Measurements from ENCODE around the gene ADAMTS5. TPM values are rescaled to one million over a fixed set of nuclear protein-coding genes. Genes with fewer than 3 reads are reported as not detected.

The ADAMTS5 gene
- total and polyA plus RNA-seq, 2 of the 8 experiments (the other 6 are each of a cell fraction or from before 2014, with no cell fraction given): 0.20 to 1.1 TPM

GRCh38 chr21:26916799-26917198 lies 50.1 kb downstream of the ADAMTS5 start:
- FAIRE-seq: no peak
- no peak overlapping the region for H3K4ac ChIP-seq (replicated peaks; ENCODE audit: insufficient read length, low read depth, low read length)
- H3K4me1 ChIP-seq (replicated peaks in 1 of 4; ENCODE audit: control insufficient read depth in 3 of 4, insufficient read depth in 4 of 4, low read length in 3 of 4): peaks cover 0 to 6% (median 0%) of the 10 kb centered on the region in 4 experiments; a peak in 1 of 7 replicates
- H2AFZ ChIP-seq (ENCODE audit: low read length): no peak overlapping the region
- H4K8ac ChIP-seq (ENCODE audit: extremely low read depth, insufficient read depth, low read length): no peak overlapping the region
- no peaks in the 10 kb centered on the region for H3K79me2 ChIP-seq (ENCODE audit: control insufficient read depth in 1 of 2, insufficient read depth in 2 of 2, low read length in 2 of 2)
- no peak overlapping the region for H3K4me3 ChIP-seq (ENCODE audit: extremely low read depth in 1 of 4, insufficient read depth in 2 of 4, low read depth in 3 of 4, low read length in 4 of 4)
- H4K20me1 ChIP-seq (replicated peaks in 1 of 2; ENCODE audit: control insufficient read depth in 1 of 2, insufficient read depth in 2 of 2, low read length in 2 of 2): no peaks in the 10 kb centered on the region
- no peak overlapping the region for H2BK5ac ChIP-seq (ENCODE audit: low read depth, low read length)
- no peak overlapping the region for H4K5ac ChIP-seq (ENCODE audit: insufficient read length, low read depth, low read length)
- H3K36me3 ChIP-seq (ENCODE audit: control insufficient read depth in 2 of 4, insufficient read depth in 4 of 4, low read length in 3 of 4): no peaks in the 10 kb centered on the region
- no peak overlapping the region for H4K91ac ChIP-seq (replicated peaks; ENCODE audit: insufficient read length, low read length)
- H3K79me1 ChIP-seq (ENCODE audit: low read depth, low read length): no peaks in the 10 kb centered on the region
- H3K14ac ChIP-seq (ENCODE audit: insufficient read length): no peak overlapping the region
- CTCF ChIA-PET (ENCODE audit: partially characterized antibody): interaction anchor here (0.7 to 2.5 kb wide), 7 partner anchors 9 to 52 kb away, joined by 3 to 9 read pairs (median 3); no protein-coding TSS in a partner anchor
- no peaks in the 10 kb centered on the region for H3K9me3 ChIP-seq (ENCODE audit: insufficient read depth in 2 of 2, low read depth in 1 of 2, low read length in 1 of 2)
- POLR2A ChIA-PET (ENCODE audit: partially characterized antibody): interaction anchor here (0.8 kb wide), 1 partner anchor 71 kb away, joined by 4 read pairs; no protein-coding TSS in a partner anchor
- no peak for DNase-seq (ENCODE audit: low read depth in 1 of 2, low spot score in 2 of 2)
- H3K4me2 ChIP-seq (ENCODE audit: insufficient read depth in 1 of 2, low read depth in 2 of 2, low read length in 2 of 2): peak overlapping the region in 1 of 2 experiments; percentile 33; a peak in 1 of 4 replicates
- no peaks in the 10 kb centered on the region for H3K27me3 ChIP-seq (replicated peaks in 1 of 4; ENCODE audit: control insufficient read depth in 3 of 4, extremely low read depth in 1 of 4, insufficient read depth in 3 of 4, low read length in 3 of 4)
- no peak overlapping the region for H2BK20ac ChIP-seq (ENCODE audit: low read length)
- no peak overlapping the region for H3K18ac ChIP-seq (ENCODE audit: extremely low read depth, low read length)
- H3K9ac ChIP-seq (replicated peaks in 1 of 4; ENCODE audit: extremely low read depth in 1 of 4, low read depth in 3 of 4, low read length in 3 of 4): no peak overlapping the region
- WGBS, 2 experiments (ENCODE audit: extremely low coverage in 1 of 2, insufficient coverage in 1 of 2, insufficient read length in 1 of 2, insufficient replicate concordance in 2 of 2, low coverage in 1 of 2, low lambda C conversion rate in 2 of 2, missing lambda C conversion rate in 1 of 2): 70% methylated on average over 2 of the region's 2 CpGs; no CpG with 5 or more reads in 1 of the 2 experiments
- H3K23ac ChIP-seq (ENCODE audit: insufficient read length): no peak overlapping the region
- H2BK120ac ChIP-seq (replicated peaks; ENCODE audit: low read depth, low read length): no peak overlapping the region
- no peak overlapping the region for H3K27ac ChIP-seq (ENCODE audit: low read depth, low read length)
- H2AK5ac ChIP-seq (ENCODE audit: low read depth, low read length): no peak overlapping the region
- no peak overlapping the region for H3K56ac ChIP-seq (replicated peaks; ENCODE audit: insufficient read length, low read depth, low read length)
- H2BK12ac ChIP-seq (ENCODE audit: low read depth, low read length): no peak overlapping the region
- no peak overlapping the region for H2BK15ac ChIP-seq (ENCODE audit: low read length)
- TF ChIP-seq TEAD4 (IDR thresholded peaks at IDR 0.05; ENCODE audit: low read depth, low read length) (peak; percentile 77), SP1 (IDR thresholded peaks at IDR 0.05; ENCODE audit: low read depth, low read length) (0 out of 2 replicates have a peak, but pooled peaks have one; percentile 9), RAD21 (IDR thresholded peaks at IDR 0.05 in 1 of 2, conservative IDR thresholded peaks at IDR 0.05 in 1 of 2; ENCODE audit: low read depth in 2 of 2, low read length in 2 of 2) (no peak)
- H3K23me2 ChIP-seq (ENCODE audit: low read depth, low read length): no peaks in the 10 kb centered on the region; the same call in 1 of the 2 replicates

Data from H1 (cell line).